Measurements from ENCODE around the gene ANO8.
"Not testable (repeated sequence)": the region's sequence is repeated elsewhere in the genome, so short reads cannot be mapped to it uniquely, and the experiment has no call there.

ANO8 gene

GRCh38 chr19:17306285-17306714 lies 28.4 kb downstream of the ANO8 start:
- DNase-seq = no peak

DNA sequence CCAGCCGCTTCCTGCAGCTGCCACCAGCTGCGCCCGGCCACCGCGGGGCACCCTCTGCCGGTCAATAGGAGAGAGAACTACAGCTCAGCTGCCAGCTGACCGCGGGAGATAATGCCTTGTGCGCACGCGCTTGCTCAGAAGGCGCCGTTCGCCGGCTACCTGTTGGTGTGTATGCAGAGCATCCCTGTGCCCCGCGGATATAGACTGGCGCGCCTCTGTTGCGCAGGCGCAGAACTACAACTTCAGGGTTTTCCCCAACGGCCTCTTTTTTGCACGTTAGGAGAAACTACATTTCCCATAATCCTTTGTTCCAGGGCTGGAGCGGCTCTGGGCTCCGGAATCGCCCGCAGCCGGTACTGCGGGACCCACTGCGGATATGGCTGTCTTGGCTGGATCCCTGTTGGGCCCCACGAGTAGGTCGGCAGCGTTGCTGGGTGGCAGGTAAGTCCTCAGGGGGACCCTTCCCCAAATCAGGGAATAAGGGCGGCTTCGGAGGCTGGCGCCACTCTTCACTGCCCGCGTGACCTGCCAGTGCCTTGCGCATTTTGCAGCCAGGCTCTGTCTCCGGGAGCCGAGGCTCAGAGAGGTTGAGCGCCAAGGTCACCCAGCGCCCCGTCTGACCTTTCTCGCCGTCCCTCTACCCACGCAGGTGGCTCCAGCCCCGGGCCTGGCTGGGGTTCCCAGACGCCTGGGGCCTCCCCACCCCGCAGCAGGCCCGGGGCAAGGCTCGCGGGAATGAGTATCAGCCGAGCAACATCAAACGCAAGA lies 29.0 kb downstream of the ANO8 start, which contains the start of gene MRPL34:
MRPL34 (plus strand) TSS at position 356 of the 768 bp plus-strand sequence; CDS start at position 377, 21 bp downstream.
- DNase-seq = peak; percentile 97

DNA sequence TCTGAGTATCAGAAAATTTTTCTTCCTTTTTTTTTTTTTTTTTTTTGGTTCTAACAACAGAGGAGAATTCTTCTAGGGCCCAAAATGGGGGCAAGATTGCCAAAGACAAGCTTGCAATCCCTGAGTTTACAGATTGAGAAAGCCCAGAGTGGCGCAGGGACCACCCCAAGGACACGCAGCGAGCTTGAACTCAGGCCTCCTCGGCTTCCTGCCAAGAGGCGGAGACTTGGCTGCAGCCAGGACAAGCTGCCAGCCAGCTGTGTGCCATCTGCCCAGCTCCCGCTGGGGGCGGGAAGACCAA lies 29.5 kb downstream of the ANO8 start:
- DNase-seq = no peak

- no peak for DNase-seq
Measured at GRCh38 chr19:17304386-17305215, 30.1 kb downstream of the ANO8 start.

DNA sequence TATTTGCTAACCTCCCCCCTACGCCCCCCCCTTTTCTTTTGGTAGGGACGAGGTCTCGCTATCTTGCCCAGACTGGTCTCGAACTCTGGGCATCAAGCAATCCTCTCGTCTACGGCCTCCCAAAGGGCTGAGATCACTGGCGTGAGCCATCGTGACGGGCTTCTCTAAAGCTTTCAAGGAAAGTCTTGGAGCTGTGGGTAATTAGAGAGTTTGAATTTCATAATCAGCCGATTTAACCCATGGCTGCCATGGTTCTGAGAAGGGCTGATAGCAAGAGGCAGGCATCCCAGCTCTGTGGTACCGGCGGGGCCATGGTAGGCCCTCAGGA lies 30.8 kb downstream of the ANO8 start:
- no peak for DNase-seq

DNA sequence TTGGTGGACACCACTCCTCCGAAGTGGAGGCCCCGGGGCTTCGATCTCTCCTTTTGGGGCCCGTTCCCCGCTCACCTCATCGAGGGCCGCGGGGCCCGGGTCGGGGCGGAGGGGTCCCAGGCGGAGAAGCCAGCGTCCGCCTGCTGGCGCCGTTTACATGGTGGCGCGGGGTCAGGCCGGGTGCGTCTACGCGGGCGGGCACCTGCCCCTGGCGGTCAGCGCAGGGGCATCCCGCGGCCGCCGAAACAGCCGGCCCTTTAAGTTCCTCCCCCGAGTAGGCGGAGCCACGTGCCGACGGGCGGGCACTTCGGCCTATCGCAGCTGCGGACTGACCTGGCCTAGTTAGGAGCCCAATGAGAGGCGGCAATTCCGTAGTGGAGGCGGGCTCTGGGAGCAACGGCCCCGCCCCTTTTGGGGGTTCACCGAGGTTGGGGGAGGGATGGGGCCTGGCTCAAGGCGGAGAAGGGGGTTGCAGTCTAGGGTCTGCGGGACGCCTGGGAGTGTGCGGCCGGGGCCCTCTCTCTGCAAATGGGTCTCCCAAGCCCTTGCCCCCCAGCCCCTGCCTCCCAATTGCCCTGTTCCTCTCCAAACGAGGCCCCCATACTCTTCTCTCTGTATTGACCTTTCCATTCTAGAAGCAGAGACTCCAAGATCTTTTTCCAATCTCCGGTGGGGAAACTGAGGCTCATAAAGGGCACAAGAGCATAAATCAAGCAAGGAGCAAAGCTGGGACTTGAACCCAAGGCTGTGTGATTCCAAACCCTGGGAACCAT lies 31.3 kb downstream of the ANO8 start, which contains the start of gene ABHD8:
ABHD8 (minus strand) TSS at position 259 of the 773 bp plus-strand sequence. CDS start 1,809 bp downstream, outside the sequence.
- peak; percentile 97 for DNase-seq

GRCh38 chr19:17302391-17303166 lies 32.1 kb downstream of the ANO8 start:
- DNase-seq = no peak

DNA sequence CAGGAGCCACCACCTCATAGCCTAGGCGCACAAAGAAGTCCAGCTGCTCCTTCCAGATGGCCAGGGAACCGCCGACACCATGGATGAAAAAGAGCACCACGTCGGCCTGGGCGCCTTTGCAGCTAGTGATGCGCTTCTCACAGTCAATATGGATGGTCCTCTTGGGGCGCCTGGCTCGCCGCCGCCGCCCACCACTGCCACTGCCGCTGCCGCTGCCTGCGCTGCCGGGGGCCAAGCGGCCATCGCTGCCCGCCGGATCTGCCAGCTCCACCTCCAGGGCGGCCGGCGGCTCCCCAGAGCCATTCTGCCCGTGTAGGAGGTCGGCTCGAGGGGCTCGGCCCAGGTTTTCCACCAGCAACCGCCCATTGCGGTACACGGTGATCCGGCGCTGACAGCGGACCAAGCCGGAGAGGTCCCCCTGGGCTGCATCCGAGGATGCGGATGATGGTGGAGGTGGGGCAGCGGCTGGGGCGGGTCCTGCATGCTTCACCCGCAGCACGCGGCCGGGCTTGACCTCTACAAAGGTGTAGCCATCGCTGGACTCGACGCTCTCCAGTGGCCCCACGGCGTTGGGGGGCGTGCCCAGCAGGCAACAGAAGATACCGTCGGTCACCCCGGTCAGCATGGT lies 33.5 kb downstream of the ANO8 start:
- DNase-seq = no peak

GRCh38 chr19:17296976-17297375 lies 37.7 kb downstream of the ANO8 start:
- no peak for DNase-seq

GRCh38 chr19:17296273-17296672 lies 38.4 kb downstream of the ANO8 start:
- DNase-seq = no peak

GRCh38 chr19:17295551-17295950 lies 39.1 kb downstream of the ANO8 start:
- not testable (repeated sequence) for DNase-seq

- peak; percentile 83 for DNase-seq
Measured at GRCh38 chr19:17294051-17294891, 40.4 kb downstream of the ANO8 start.

DNA sequence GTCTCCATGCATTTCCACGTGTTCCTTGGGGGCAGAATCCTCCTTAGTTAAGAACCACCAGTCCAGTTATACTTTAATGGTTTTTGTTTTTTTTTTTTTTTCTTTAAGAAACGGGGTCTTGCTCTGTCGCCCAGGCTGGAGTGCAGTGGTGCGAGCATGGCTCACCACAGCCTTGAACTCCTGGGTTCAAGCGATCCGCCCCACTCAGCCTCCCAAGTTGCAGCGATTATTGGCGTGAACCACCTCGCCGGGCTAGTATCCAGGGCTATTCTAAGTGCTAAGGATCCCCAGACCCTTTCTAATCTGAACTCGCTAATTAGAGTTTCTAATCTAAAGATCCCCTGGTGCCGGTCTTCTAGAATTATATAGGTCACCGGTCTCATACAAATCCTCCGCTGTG lies 41.0 kb downstream of the ANO8 start:
- DNase-seq = no peak

- DNase-seq = peak; percentile 87
Measured at GRCh38 chr19:17292301-17293074, 42.2 kb downstream of the ANO8 start.

- DNase-seq = peak; percentile 82
Measured at GRCh38 chr19:17289489-17289888, 45.2 kb downstream of the ANO8 start.

DNA sequence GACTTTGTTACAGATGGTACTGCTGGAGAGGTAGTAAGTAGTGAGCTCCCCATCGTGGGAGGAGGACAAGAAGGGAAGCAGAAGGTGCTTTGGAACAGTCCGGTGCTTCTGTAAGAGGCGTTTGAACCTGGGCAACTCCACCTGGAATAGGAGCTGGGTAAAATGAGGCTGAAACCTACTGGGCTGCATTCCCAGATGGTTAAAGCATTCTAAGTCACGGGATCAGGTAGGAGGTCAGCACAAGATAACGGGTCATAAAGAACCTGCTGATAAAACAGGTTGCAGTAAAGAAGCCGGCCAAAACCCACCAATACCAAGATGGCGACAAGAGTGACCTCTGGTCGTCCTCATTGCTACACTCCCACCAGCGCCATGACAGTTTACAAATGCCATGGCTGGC lies 47.9 kb downstream of the ANO8 start:
- DNase-seq = no peak

- no peak for DNase-seq
Measured at GRCh38 chr19:17286263-17286662, 48.4 kb downstream of the ANO8 start.

GRCh38 chr19:17285415-17286135 lies 49.1 kb downstream of the ANO8 start:
- no peak for DNase-seq

- DNase-seq = no peak
Measured at GRCh38 chr19:17283504-17283996, 51.1 kb downstream of the ANO8 start.
